Right atrium auricular region (tissue), 2 donors: ENCODE data around the gene GPC6. TPM values are rescaled to one million over a fixed set of nuclear protein-coding genes. Genes with fewer than 3 reads are reported as not detected.

ENCODE experiments used
- DNase-seq: peaks from one replicate; pipeline ENCODE4 v3.0.0-alpha.2; 2019; ENCODE audit warnings: low spot score
- H3K27ac ChIP-seq, 2 donors: fragments of 200-600 bp; sonication (generic); 1 replicate in 1 of 2; 2 replicates in 1 of 2; pipeline ENCODE4 v1.5.1; 2016 to 2019
- H3K27me3 ChIP-seq, 2 donors: fragments of 200-600 bp; sonication (generic); one replicate each; pipeline versions ENCODE4 v1.5.1 to v1.6.0; 2017 to 2019
- H3K36me3 ChIP-seq: fragments of 200-600 bp; sonication (generic); one replicate; pipeline ENCODE4 v1.5.1; 2016
- H3K4me1 ChIP-seq, 2 donors: fragments of 200-600 bp; sonication (generic); one replicate each; pipeline versions ENCODE4 v1.5.1 to v1.6.0; 2017 to 2019
- H3K4me3 ChIP-seq, 2 donors: fragments of 200-600 bp; sonication (generic); 1 replicate in 1 of 2; 2 replicates in 1 of 2; pipeline ENCODE4 v1.5.1; 2017 to 2019; ENCODE audit warnings: mild to moderate bottlenecking in 1 of 2, moderate library complexity in 1 of 2
- H3K9me3 ChIP-seq, 2 donors: fragments of 200-600 bp; sonication (generic); one replicate each; pipeline ENCODE4 v1.5.1; 2019
- CTCF ChIP-seq, 2 donors: fragments of 200-600 bp; sonication (generic); IDR thresholded peaks; one replicate each; pipeline ENCODE4 v1.5.1; 2019; ENCODE audit warnings: antibody characterized with exemption in 2 of 2
- total RNA-seq, 2 donors: library from RNA; depleted of rRNA; stranded (reverse); fragments of >200 nt; gene quantifications; one replicate each; pipeline ENCODE4 v1.1.0, GENCODE V29; 2016

GPC6 gene
- total RNA-seq, 2 donors from 2014 or later: 1.3 to 3.8 TPM

DNA sequence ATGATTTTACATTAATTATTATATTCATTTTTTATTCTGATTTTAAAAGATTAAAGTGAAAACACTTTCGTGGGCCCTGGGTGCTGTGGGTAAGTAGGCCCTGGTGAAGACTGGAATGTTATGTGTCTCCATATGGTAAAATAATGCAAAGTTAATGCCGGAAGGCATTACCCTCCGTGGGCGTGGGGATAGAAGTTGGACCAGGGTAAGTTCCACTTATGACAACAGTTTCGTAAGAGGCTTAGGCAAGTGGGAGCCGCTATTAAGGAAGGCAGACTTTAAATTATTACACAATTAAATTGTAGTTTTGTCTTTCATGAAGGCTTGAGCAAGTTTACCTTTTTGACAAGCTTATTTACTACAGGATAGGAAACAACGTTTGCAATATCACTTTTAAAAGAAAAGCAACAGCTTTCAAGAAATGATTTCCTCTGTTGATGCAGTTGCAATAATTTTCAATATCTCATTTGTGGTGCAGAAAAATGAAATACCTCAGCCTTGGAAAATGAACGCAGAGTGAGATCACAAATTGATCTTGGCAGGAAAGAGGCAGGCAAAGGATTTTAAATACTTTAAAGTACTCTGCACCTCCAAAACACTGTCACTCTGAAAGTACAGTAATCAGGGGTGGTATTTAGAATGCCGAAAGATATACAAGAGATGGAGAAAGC lies 942.3 kb downstream of the GPC6 start:
- Histone ChIP-seq H3K27me3 (no peaks in the 10 kb centered on the region), H3K9me3 (no peaks in the 10 kb centered on the region), H3K36me3 (no peaks in the 10 kb centered on the region), H3K4me3 (no peak overlapping the region), H3K27ac (no peak overlapping the region), H3K4me1 (peaks cover 0 to 11% of the 10 kb centered on the region in 2 donors)
- no peak for TF ChIP-seq CTCF (IDR thresholded peaks at IDR 0.05)
- DNase-seq: no peak

DNA sequence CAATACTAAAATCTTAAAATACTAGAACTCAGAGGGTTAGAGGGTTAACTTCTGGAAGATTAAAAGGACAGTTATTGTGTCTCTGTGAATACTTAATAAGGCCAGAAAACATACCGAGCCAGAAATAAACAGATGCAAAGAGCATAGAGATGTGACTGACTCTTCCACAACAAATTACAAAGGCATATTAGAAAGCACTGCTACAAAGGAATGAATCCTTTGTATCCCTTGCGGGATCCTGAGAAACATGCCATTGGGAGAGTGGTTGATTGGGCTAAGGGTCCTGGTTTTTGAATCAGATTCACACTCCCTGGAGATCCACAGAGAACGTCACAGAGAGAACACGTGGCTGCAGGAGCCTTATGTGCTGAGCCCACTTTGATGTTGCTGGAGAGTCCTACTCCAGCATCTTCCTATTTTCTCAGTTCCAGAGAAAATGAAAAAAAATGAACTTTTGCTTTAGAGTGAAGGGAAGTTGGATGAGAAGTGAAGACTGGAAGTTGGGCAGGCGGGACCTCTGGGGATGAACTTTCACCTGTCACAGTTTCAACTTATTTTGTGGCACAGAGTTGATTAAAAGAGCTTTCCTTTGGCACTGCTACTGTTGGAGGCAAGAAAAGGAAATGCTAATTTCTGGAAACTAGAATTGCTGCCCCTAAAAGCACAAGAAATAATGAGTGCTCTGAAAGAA lies 943.0 kb downstream of the GPC6 start:
- Histone ChIP-seq H3K9me3 (no peaks in the 10 kb centered on the region), H3K36me3 (no peaks in the 10 kb centered on the region), H3K4me1 (peaks cover 0 to 11% of the 10 kb centered on the region in 2 donors), H3K27ac (no peak overlapping the region), H3K27me3 (no peaks in the 10 kb centered on the region), H3K4me3 (no peak overlapping the region)
- no peak for DNase-seq
- no peak for TF ChIP-seq CTCF (IDR thresholded peaks at IDR 0.05)

DNA sequence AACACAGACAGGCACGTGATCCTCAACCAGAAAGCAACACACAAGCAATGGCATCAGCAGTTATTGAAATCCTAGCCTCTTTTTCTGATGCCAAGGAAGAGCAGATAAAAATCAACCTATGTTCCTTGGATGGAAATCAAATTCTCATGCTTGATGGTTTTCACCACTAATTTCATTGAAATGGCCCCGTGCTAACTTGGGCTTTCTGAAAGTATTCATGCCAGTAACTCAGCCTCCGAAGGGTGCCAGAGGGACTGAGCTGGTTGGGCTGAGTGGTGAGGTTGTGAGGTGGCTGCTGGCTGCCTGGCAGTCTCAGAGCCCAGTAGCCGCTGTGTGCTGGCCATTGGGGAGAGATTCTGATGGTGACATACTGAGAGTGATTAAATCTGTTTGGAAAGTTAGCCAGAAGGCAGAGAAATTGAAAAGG lies 943.6 kb downstream of the GPC6 start:
- TF ChIP-seq CTCF (IDR thresholded peaks at IDR 0.05): no peak
- no peak for DNase-seq
- no peaks in the 10 kb centered on the region for H3K27me3 ChIP-seq
- H3K4me3 ChIP-seq: no peak overlapping the region
- H3K36me3 ChIP-seq: no peaks in the 10 kb centered on the region
- peaks cover 0 to 11% of the 10 kb centered on the region in 2 donors for H3K4me1 ChIP-seq
- H3K9me3 ChIP-seq: no peaks in the 10 kb centered on the region
- H3K27ac ChIP-seq: no peak overlapping the region

DNA sequence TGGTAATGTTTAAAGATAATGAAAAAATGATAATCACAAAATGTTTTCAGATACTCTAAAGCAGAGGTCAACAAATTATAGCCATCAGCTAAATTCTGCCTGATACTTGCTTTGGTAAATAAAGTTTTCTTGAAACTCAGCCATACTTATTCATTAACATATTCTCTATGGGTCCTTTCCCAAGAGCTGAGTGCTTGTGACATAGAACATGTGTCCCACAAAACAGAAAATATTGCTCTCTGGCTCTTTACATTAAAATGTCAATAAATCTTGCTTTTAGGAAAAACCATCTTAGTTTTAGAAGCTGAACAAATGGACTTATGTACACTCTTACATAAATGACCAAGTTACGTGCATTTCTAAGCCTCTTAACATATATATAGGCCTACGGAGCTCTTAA lies 945.8 kb downstream of the GPC6 start:
- no peaks in the 10 kb centered on the region for H3K9me3 ChIP-seq
- no peak overlapping the region for H3K27ac ChIP-seq
- no peaks in the 10 kb centered on the region for H3K36me3 ChIP-seq
- H3K27me3 ChIP-seq: no peaks in the 10 kb centered on the region
- H3K4me3 ChIP-seq: no peak overlapping the region
- peaks cover 0 to 11% of the 10 kb centered on the region in 2 donors for H3K4me1 ChIP-seq
- DNase-seq: no peak
- TF ChIP-seq CTCF (IDR thresholded peaks at IDR 0.05): no peak

DNA sequence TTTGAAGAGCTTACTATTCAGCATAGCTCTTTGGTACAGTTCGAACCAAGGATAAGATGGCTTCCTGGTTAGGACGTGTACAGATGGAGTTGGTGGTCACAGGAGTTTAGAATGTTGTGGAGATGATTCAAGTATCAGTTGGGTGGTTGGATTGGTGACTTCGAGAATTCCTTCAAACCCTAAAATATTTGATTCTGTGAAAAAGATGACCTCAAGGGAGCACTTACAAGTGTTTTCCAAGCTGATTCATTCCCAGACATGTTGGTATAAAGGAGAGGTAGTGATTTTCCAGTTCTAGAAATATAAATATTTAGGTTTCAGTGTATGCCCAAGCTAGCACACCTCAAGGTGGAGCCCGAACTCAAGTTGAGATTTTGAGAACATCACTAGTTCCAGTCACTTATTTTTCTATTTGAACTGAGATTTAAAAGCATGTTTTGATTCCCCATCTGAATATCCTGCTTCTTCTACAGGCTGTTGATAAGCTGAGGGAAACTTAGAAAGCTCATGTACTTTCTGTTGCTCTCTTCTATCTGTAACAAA lies 946.8 kb downstream of the GPC6 start:
- H3K4me1 ChIP-seq: peaks cover 0 to 11% of the 10 kb centered on the region in 2 donors
- no peak overlapping the region for H3K27ac ChIP-seq
- H3K36me3 ChIP-seq: no peaks in the 10 kb centered on the region
- no peaks in the 10 kb centered on the region for H3K9me3 ChIP-seq
- DNase-seq: no peak
- no peak overlapping the region for H3K4me3 ChIP-seq
- H3K27me3 ChIP-seq: no peaks in the 10 kb centered on the region
- no peak for TF ChIP-seq CTCF (IDR thresholded peaks at IDR 0.05)
